ENCODE data around the gene ZNF74. TPM values are rescaled to one million over a fixed set of nuclear protein-coding genes. Genes with fewer than 3 reads are reported as not detected.

Gene ZNF74
- total RNA-seq, 2 donors from 2014 or later, result 8.3 to 11.7 TPM

DNA sequence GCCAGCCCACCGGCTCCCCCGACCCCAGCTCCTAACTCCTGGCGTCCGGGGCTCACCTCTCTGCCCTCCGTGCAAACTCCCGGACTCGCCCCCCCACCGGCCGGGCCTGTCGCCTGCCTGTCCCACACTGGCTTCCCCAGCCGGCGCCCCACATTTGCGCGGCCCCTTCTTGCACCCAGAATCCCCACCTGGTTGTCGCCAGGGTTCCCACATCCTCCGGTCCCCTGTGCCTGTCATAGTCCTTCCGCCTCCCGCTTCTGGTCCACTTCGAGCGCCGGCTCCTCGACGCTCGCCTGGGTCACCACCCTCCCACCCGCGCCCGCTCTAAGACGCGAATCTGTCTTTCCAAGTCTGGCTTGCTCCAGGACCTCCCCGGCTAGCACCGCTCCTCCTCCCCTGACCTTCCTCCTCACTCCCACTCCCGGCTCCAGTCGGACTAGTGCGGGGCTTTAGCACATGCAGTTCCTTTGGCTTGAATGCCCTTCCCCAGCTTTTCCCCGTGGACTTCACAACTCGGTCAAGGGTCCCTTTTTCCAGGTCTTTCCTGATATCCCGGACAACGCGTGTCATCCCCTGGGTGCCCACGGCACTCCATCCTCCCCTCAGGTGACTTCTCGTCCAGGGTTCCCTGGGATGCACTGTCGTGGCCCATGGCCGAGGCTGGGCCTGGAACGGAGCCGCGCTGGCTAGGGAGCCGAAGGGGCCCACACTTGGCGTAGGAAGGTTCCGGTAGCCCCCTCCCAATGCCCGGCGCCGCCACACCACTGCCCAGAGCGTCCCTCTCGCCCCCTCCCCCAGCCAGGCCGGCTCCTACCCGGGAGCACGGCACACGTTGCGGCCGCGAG lies 43.0 kb downstream of the ZNF74 start:
- Mint-ChIP-seq H3K36me3 (ENCODE audit: insufficient read depth in 2 of 2) (no peaks in the 10 kb centered on the region), H3K4me3 (peak overlapping the region; percentile 62 to 81), H3K9me3 (no peaks in the 10 kb centered on the region), H3K27ac (no peak overlapping the region), H3K27me3 (ENCODE audit: low read depth) (peaks cover 55% of the 10 kb centered on the region), H3K4me1 (ENCODE audit: low read depth) (peaks cover 15% of the 10 kb centered on the region)
- peak; percentile 21 to 33 for ATAC-seq (replicated peaks in 1 of 2)
- no peak for DNase-seq

DNA sequence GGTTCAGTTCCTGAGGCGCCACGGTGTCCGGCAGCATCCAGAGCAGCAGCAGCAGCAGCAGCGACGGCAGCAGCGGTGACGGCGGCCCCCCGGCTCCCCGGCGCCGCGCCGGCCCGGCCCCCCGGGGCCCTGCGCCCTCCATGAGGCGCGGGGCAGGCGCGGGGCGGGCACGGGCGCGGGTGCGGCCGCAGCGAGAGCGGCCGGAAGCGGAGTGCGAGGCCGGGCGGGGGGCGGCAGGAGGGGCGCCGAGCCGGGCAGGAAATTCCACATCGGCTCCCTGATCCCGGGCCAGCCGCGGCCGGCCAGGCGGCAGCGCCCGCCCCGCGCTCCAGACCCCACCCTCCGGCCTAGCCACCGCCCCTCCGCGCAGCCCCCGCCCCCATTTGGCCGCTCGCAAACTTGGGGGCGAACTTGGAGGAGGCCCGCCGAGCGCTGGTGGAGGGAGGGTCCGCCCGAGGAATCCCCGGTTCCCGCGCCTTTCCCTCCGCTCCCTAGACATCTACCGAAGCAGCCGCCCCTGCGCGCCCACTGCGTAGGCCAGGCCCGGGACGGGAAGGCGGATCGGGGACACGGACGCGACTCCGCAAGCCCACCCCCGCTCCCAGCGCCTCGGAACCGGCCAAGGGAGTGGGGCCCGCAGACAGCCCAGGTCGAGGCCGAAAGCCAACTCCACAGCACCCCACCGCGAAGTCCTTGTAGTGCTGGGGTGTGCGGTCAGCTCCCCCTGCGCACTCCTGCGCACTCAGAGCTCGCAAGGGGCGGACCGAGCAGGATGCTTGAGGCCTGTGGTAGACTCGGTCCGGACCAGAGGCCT lies 43.9 kb downstream of the ZNF74 start, which contains the start of gene SCARF2:
Gene SCARF2 (minus strand): TSS at position 213 of the 814 bp plus-strand sequence. CDS start 71 bp downstream, at position 142.
- Mint-ChIP-seq H3K9me3 (no peaks in the 10 kb centered on the region), H3K36me3 (ENCODE audit: insufficient read depth in 2 of 2) (no peaks in the 10 kb centered on the region), H3K27ac (no peak within 1 kb of the TSS), H3K27me3 (ENCODE audit: low read depth) (peaks cover 47% of the 10 kb centered on the region), H3K4me3 (peak within 1 kb of the TSS; percentile 62 to 81), H3K4me1 (ENCODE audit: low read depth) (peaks cover 15% of the 10 kb centered on the region)
- ATAC-seq (replicated peaks in 1 of 2) (peak; percentile 10 to 43), DNase-seq (no peak)

DNA sequence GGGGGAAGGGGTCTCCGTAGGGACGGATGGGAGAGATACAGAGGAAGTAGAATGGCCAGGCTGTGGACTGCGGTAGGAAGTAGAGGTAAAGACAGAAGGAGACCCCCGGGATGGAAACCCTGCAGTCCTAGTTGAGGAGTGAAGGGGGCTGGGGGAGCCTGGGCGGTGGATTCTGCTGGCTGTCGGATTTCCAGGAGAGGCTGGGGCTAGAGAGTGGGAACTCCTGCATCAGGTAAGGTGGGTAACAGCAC lies 44.4 kb downstream of the ZNF74 start:
- Mint-ChIP-seq H3K9me3 (no peaks in the 10 kb centered on the region), H3K36me3 (ENCODE audit: insufficient read depth in 2 of 2) (no peaks in the 10 kb centered on the region), H3K4me3 (no peak overlapping the region), H3K27ac (no peak overlapping the region), H3K4me1 (ENCODE audit: low read depth) (peaks cover 15% of the 10 kb centered on the region), H3K27me3 (ENCODE audit: low read depth) (peaks cover 43% of the 10 kb centered on the region)
- ATAC-seq (replicated peaks in 1 of 2), result no peak
- DNase-seq, result no peak

DNA sequence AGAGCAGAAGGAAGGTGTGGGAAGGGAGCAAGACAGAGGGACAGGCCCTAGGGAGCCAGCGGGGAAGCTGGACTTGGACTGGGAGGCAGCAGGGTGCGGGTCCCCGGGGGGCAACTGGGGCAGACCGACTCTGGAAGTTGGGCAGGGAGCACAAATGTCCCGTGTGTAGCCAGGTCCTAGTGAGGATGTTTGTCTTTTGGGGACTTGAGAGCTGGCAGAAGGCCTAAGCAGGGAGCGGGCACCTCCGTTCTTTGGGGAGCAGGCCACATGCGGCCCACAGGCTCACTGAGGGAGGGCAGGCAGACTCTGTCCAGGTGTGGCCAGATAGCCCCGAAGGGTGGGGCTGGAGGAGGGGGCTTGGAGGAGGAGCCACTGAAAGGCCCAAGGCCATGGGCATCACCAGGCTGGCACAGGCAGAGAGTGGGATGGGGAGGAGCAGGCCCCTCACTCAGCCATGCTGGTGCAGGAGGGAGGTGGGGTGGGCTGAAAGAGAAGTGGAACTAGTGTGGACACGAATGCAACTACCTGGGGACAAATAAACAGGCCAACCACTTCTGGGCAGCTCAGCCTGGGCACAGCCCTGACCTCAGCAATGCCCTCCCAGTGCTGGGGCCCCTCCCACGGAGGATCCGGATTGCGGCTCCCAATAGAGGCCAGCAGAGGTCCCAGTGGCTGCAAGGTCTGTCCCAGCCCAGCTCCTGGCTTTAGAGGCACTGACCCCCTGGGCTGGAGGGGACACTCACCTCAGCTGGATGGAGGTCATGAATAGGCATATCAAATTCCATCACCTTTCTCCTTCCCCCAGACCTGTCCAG lies 44.9 kb downstream of the ZNF74 start:
- Mint-ChIP-seq H3K4me3 (no peak overlapping the region), H3K9me3 (no peaks in the 10 kb centered on the region), H3K27ac (no peak overlapping the region), H3K4me1 (ENCODE audit: low read depth) (peaks cover 15% of the 10 kb centered on the region), H3K27me3 (ENCODE audit: low read depth) (peaks cover 40% of the 10 kb centered on the region), H3K36me3 (ENCODE audit: insufficient read depth in 2 of 2) (no peaks in the 10 kb centered on the region)
- no peak for ATAC-seq (replicated peaks in 1 of 2)
- no peak for DNase-seq

DNA sequence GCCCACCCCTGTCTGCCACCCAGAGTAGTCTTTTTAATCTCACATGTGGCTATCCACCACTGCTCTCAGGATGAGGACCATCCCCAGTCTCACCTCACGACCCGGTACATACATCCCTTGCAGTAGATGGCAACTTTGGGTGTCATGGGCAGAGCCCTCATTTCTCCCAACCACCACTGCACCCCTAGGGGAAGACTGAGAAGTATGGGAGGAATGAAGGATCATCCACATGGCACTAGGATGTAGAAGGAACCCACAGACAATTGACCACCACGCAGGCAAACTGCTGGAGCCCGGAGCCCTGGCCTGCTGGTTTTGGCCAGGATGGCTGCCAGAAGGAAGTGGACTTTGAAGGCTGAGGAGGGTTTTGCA lies 45.6 kb downstream of the ZNF74 start:
- Mint-ChIP-seq H3K27ac (no peak overlapping the region), H3K36me3 (ENCODE audit: insufficient read depth in 2 of 2) (peaks cover 2% of the 10 kb centered on the region in 2 donors), H3K9me3 (no peaks in the 10 kb centered on the region), H3K27me3 (ENCODE audit: low read depth) (peaks cover 33% of the 10 kb centered on the region), H3K4me3 (no peak overlapping the region), H3K4me1 (ENCODE audit: low read depth) (peaks cover 15% of the 10 kb centered on the region)
- no peak for DNase-seq
- no peak for ATAC-seq (replicated peaks in 1 of 2)

DNA sequence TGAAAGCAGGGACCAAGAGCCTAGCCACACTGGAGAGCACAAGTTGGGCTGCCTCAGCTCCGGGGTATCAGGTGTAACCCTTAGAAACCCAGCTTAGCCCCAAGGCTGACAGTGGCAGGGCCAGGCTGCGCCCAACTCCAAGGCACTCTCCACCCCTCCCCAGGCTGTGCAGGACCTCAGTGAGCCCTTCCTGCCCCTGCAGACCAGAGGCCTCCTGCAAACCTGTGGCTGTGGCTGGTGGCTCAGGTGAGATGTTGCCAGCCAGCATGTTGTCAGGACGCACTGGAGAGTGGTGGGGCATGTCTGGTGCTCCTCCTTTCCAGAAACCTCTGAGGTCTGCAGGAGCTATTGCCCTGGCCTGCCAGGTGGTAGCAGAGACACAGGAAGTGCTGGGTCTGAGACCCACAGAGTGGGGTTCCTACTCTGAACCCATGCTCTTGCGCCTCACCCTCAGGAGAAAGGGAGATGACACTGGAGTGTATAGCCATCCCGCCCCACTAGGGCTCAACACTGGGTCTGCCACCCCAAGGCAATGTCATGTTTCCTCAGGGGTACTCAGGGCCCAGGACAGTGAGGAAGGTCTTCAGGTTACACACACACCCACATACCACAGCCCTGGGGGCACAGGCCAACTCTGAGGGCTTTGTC lies 46.1 kb downstream of the ZNF74 start:
- Mint-ChIP-seq H3K9me3 (no peaks in the 10 kb centered on the region), H3K4me3 (no peak overlapping the region), H3K27ac (no peak overlapping the region), H3K36me3 (ENCODE audit: insufficient read depth in 2 of 2) (peaks cover 2% of the 10 kb centered on the region in 2 donors), H3K27me3 (ENCODE audit: low read depth) (peaks cover 28% of the 10 kb centered on the region), H3K4me1 (ENCODE audit: low read depth) (peaks cover 15% of the 10 kb centered on the region)
- DNase-seq (no peak), ATAC-seq (replicated peaks in 1 of 2) (no peak)

DNA sequence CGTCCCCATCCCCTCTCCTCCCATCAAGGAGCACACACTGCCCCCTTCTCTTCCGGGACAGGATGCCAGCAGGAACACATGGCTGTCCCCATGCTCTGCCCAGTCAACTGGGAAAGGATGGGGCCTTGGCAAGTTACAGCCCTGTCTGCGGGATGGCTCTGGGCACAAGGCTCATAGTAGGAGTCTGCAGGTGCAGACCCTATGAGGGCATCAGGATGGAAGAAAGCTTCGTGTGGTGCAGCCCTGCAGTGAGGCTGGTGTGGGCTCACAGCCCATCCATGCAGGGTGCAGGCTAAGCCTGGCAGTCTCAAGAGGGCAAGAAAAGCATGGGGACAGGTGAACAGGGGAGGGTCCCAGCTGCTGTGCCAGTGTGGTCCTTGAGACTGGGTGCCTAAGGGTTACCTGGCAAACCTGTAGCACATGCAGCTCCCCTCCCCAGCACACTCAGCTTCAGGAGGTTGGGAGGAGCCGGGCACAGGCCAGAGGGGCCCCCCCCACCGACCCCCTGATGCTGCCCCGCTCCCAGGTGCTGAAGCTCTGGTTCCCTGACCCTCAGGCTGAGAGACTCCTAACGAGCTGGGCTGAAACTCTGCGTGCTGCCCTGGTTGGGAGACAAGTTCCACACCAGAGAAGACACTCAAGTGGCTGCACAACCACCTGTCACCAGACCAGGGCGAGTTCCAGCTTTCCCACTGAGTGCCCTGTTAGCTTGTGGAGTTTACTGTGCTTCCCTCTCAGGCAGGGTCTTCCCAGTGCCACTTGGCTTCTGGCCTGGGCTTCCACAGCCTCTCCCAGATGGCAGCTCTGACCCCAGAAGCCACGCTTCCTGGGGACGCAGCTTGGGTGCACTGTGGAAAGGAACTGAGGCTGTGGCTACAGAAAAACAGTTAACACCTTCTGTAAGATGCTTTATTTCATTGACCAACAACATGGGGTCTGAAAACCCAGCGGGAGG lies 47.0 kb downstream of the ZNF74 start:
- peaks cover 2% of the 10 kb centered on the region in 2 donors for H3K36me3 Mint-ChIP-seq (ENCODE audit: insufficient read depth in 2 of 2)
- H3K9me3 Mint-ChIP-seq, result no peaks in the 10 kb centered on the region
- no peak for DNase-seq
- ATAC-seq (replicated peaks in 1 of 2), result no peak
- H3K4me3 Mint-ChIP-seq, result no peak overlapping the region
- no peak overlapping the region for H3K27ac Mint-ChIP-seq
- H3K4me1 Mint-ChIP-seq (ENCODE audit: low read depth), result peaks cover 9% of the 10 kb centered on the region
- peaks cover 20% of the 10 kb centered on the region for H3K27me3 Mint-ChIP-seq (ENCODE audit: low read depth)

DNA sequence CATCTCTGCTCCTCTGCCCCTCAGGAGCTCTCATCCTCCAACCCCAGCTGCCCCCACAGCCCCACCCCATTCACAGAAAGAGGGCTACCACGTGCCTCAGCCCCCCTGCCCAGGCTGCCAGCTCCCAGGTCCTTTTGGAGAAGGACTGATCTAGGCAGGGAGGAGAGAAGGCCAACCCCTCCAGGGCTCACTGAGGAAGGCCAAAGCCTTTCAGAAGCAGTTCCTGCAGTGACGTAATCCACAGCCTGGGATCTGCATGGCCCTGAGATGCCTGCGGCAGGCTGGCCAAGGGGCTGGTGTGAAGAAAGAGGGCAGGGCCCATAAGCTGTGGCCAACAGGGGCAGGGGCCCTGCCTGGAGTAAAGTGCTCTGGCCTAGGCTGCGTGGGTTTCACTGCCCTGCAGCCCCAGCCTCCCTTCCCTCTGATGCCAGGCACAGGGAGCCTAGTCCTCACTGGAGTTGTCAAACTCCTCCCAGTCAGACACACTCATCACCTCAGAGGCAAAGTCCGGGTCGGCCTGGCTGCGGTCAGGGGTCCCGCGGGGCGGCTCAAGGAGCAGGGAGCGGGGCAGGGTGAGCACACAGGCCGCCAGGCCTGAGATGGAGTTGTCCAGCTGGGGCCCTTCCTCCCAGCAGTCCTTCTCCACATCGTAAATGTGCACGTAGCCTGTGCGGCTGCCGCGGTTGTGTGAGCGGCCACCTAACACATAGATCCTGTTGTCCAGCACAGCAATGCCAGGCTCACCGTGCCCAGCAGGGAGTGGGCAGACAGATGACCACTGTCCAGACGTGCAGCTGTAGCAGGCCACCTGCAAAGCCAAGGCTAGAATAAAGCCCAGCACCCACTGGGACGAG lies 47.9 kb downstream of the ZNF74 start:
- Mint-ChIP-seq H3K4me3 (no peak overlapping the region), H3K27me3 (ENCODE audit: low read depth) (peaks cover 14% of the 10 kb centered on the region), H3K9me3 (no peaks in the 10 kb centered on the region), H3K4me1 (ENCODE audit: low read depth) (peaks cover 5% of the 10 kb centered on the region), H3K36me3 (ENCODE audit: insufficient read depth in 2 of 2) (peaks cover 2 to 6% of the 10 kb centered on the region in 2 donors), H3K27ac (no peak overlapping the region)
- ATAC-seq (replicated peaks in 1 of 2) (no peak), DNase-seq (no peak)

DNA sequence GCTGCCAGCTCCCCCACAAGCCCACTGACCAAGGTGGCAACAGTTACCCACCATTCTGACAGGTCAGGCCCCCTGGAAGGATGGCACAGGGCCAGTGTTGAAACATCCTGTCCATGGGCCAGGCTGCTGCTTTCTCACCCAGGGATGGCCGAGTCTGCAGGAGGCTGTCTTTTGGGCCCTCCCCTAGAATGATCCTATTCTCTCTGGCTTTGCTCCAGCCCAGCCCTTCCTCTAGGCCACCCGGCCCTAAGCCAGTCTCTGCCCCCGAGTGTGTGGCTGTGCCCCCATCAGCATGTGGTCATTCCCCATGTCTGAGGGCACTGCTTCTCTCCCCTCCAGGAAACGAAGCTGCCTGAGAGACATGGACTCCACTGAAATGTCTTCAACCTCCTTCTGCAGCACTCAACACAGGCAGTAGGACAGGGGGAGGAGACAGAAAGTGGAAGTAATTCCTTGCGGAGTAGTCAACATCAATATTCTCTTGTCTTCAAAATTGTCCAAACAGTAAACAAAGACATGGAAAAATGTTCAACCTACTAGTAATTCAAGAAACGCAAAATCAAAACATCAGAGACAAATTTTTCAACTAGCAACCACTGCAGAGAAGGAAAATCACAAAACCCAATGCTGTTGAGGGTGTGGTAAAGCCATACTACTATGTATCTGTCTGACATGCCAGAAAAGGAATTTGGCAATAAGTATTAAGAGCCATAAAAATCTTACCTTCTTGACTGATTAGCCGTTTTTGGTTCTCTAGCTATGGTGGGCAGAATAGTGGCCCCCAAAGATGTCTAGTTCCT lies 48.7 kb downstream of the ZNF74 start:
- peaks cover 2 to 6% of the 10 kb centered on the region in 2 donors for H3K36me3 Mint-ChIP-seq (ENCODE audit: insufficient read depth in 2 of 2)
- DNase-seq, result no peak
- no peak overlapping the region for H3K4me3 Mint-ChIP-seq
- H3K9me3 Mint-ChIP-seq, result no peaks in the 10 kb centered on the region
- no peak for ATAC-seq (replicated peaks in 1 of 2)
- H3K4me1 Mint-ChIP-seq (ENCODE audit: low read depth), result no peaks in the 10 kb centered on the region
- no peak overlapping the region for H3K27ac Mint-ChIP-seq
- H3K27me3 Mint-ChIP-seq (ENCODE audit: low read depth), result peaks cover 8% of the 10 kb centered on the region

DNA sequence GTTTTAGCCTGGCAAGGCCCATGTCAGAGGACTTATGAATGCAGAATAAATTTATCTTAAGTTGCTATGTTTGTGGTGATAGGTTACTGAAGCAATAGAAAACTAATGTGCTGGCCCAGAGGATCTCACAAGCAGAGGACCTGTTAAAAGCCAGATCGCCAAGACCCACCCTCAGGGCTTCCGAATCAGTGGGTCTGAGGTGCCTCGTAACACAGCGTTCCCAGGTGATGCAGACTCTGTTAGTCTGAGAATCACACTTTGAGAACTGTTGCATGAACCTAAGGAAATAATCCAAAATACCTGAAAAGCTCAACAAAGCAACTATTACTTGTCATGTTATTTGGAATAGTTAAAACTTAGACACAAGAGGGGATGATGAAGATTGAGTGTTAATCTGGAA lies 50.4 kb downstream of the ZNF74 start:
- no peak overlapping the region for H3K4me3 Mint-ChIP-seq

More for the DNA sequence above, 50.4 kb downstream of the ZNF74 start:
- no peaks in the 10 kb centered on the region for H3K27me3 Mint-ChIP-seq (ENCODE audit: low read depth)
- peaks cover 2 to 6% of the 10 kb centered on the region in 2 donors for H3K36me3 Mint-ChIP-seq (ENCODE audit: insufficient read depth in 2 of 2)
- H3K9me3 Mint-ChIP-seq, result no peaks in the 10 kb centered on the region
- H3K27ac Mint-ChIP-seq, result no peak overlapping the region
- ATAC-seq (replicated peaks in 1 of 2), result no peak
- H3K4me1 Mint-ChIP-seq (ENCODE audit: low read depth), result no peaks in the 10 kb centered on the region
- no peak for DNase-seq

Measured in activated T-cell treated with anti-CD3 and anti-CD28 coated beads, Interleukin-2, amount 50 U/mL, for 72 hours (primary cell).